GM20000 (cell line): ENCODE measurements around the gene TMEM126B.

Experiments
- DNase-seq: peaks from one replicate; pipeline ENCODE4 v3.0.0; 2012; ENCODE audit warnings: low spot score
- CTCF ChIP-seq: IDR thresholded peaks from 2 replicates; pipeline ENCODE4 v1.5.1; 2012; ENCODE audit warnings: mild to moderate bottlenecking, control low read depth; ENCODE audit errors: extremely low read depth, missing control alignments

The TMEM126B gene

GRCh38 chr11:85656777-85657176 is 28.4 kb downstream of the TMEM126B start:
- DNase-seq = no peak
- no peak for TF ChIP-seq CTCF

GRCh38 chr11:85658180-85658579 is 29.8 kb downstream of the TMEM126B start:
- no peak for DNase-seq
- TF ChIP-seq CTCF = no peak

- TF ChIP-seq CTCF = no peak
- no peak for DNase-seq
Observed at GRCh38 chr11:85661972-85662664, 33.7 kb downstream of the TMEM126B start.

- peak; percentile 26 for DNase-seq
- TF ChIP-seq CTCF = no peak
Observed at GRCh38 chr11:85663080-85663752, 34.8 kb downstream of the TMEM126B start.

GRCh38 chr11:85663753-85664614 is 35.6 kb downstream of the TMEM126B start:
- peak; percentile 82 for DNase-seq
- TF ChIP-seq CTCF = peak; percentile 51

GRCh38 chr11:85664615-85665481 is 36.5 kb downstream of the TMEM126B start, which contains the start of gene CREBZF:
TSS of gene CREBZF (minus strand) at chr11:85665129. CDS start at chr11:85664875, 254 bp downstream.
- peak; percentile 92 for DNase-seq
- TF ChIP-seq CTCF = no peak
